Activated CD4-positive, alpha-beta T cell treated with anti-CD3 and anti-CD28 coated beads, Interleukin-2, amount 10 ng/mL, durations not matched to agents 24 days and 14 days (primary cell): ENCODE data around the gene WSB1. TPM values are rescaled to one million over a fixed set of nuclear protein-coding genes. Genes with fewer than 3 reads are reported as not detected.
"Not testable (repeated sequence)": the region's sequence is repeated elsewhere in the genome, so short reads cannot be mapped to it uniquely, and the experiment has no call there.

Source experiments
- DNase-seq: peaks from one replicate; pipeline ENCODE4 v3.0.0; 2022
- H3K27ac Mint-ChIP-seq: one replicate; pipeline ENCODE4 v1.8.0; 2022; ENCODE audit warnings: mild to moderate bottlenecking, mixed read lengths
- H3K27me3 Mint-ChIP-seq: one replicate; pipeline ENCODE4 v1.8.0; 2022; ENCODE audit warnings: mixed read lengths
- H3K36me3 Mint-ChIP-seq: one replicate; pipeline ENCODE4 v1.8.0; 2022; ENCODE audit warnings: low read depth, mild to moderate bottlenecking, mixed read lengths
- H3K4me1 Mint-ChIP-seq: one replicate; pipeline ENCODE4 v1.8.0; 2021; ENCODE audit warnings: mixed read lengths
- H3K4me3 Mint-ChIP-seq: one replicate; pipeline ENCODE4 v1.8.0; 2022; ENCODE audit warnings: mild to moderate bottlenecking, moderate library complexity, mixed read lengths
- H3K9me3 Mint-ChIP-seq: one replicate; pipeline ENCODE4 v1.8.0; 2021; ENCODE audit warnings: mixed read lengths
- intact Hi-C: fragments of 100-400 bp; cut with micrococcal nuclease; formaldehyde crosslinking; loops from one replicate; pipeline ENCODE4 v1.15.1; 2023
- total RNA-seq: library from RNA; stranded (reverse); gene quantifications from 2 replicates; pipeline ENCODE4 v1.2.3, GENCODE V29; 2022

WSB1 gene
- total RNA-seq, 1 donor from 2014 or later: 135 TPM

GRCh38 chr17:27264068-27264812, 29.7 kb upstream of the WSB1 start:
- DNase-seq: no peak
- no peak overlapping the region for H3K27ac Mint-ChIP-seq
- no peaks in the 10 kb centered on the region for H3K36me3 Mint-ChIP-seq
- no peak overlapping the region for H3K4me3 Mint-ChIP-seq
- H3K9me3 Mint-ChIP-seq: no peaks in the 10 kb centered on the region
- peaks cover 20% of the 10 kb centered on the region for H3K27me3 Mint-ChIP-seq
- intact Hi-C loops: no loop called here
- no peaks in the 10 kb centered on the region for H3K4me1 Mint-ChIP-seq

GRCh38 chr17:27265333-27265732, 28.6 kb upstream of the WSB1 start:
- no peak overlapping the region for H3K27ac Mint-ChIP-seq
- H3K9me3 Mint-ChIP-seq: no peaks in the 10 kb centered on the region
- intact Hi-C loops: no loop called here
- DNase-seq: no peak
- no peaks in the 10 kb centered on the region for H3K36me3 Mint-ChIP-seq
- no peak overlapping the region for H3K4me3 Mint-ChIP-seq
- peaks cover 24% of the 10 kb centered on the region for H3K27me3 Mint-ChIP-seq
- no peaks in the 10 kb centered on the region for H3K4me1 Mint-ChIP-seq

- H3K4me1 Mint-ChIP-seq: no peaks in the 10 kb centered on the region
- H3K27me3 Mint-ChIP-seq: peaks cover 25% of the 10 kb centered on the region
- no peaks in the 10 kb centered on the region for H3K9me3 Mint-ChIP-seq
- no peak for DNase-seq
- no peak overlapping the region for H3K4me3 Mint-ChIP-seq
- H3K36me3 Mint-ChIP-seq: no peaks in the 10 kb centered on the region
- no peak overlapping the region for H3K27ac Mint-ChIP-seq
- intact Hi-C loops: no loop called here
Observed at GRCh38 chr17:27266228-27266627, 27.7 kb upstream of the WSB1 start.

GRCh38 chr17:27268394-27269085, 25.4 kb upstream of the WSB1 start:
- Mint-ChIP-seq H3K4me3 (no peak overlapping the region), H3K36me3 (no peaks in the 10 kb centered on the region), H3K27ac (no peak overlapping the region), H3K27me3 (peaks cover 22% of the 10 kb centered on the region), H3K4me1 (no peaks in the 10 kb centered on the region), H3K9me3 (no peaks in the 10 kb centered on the region)
- no peak for DNase-seq
- intact Hi-C loops: no loop called here

GRCh38 chr17:27269201-27269600, 24.7 kb upstream of the WSB1 start:
- no peak overlapping the region for H3K27ac Mint-ChIP-seq
- intact Hi-C loops: no loop called here

GRCh38 chr17:27269974-27270373, 23.9 kb upstream of the WSB1 start:
- no peaks in the 10 kb centered on the region for H3K9me3 Mint-ChIP-seq
- H3K27ac Mint-ChIP-seq: no peak overlapping the region
- DNase-seq: no peak
- no peaks in the 10 kb centered on the region for H3K4me1 Mint-ChIP-seq
- peaks cover 25% of the 10 kb centered on the region for H3K27me3 Mint-ChIP-seq
- intact Hi-C loops: no loop called here
- no peaks in the 10 kb centered on the region for H3K36me3 Mint-ChIP-seq
- H3K4me3 Mint-ChIP-seq: no peak overlapping the region

More at GRCh38 chr17:27269201-27269600, 24.7 kb upstream of the WSB1 start:
- Mint-ChIP-seq H3K4me3 (no peak overlapping the region), H3K36me3 (no peaks in the 10 kb centered on the region), H3K4me1 (no peaks in the 10 kb centered on the region), H3K27me3 (peaks cover 22% of the 10 kb centered on the region), H3K9me3 (no peaks in the 10 kb centered on the region)
- no peak for DNase-seq

- DNase-seq: no peak
- Mint-ChIP-seq H3K4me1 (no peaks in the 10 kb centered on the region), H3K36me3 (no peaks in the 10 kb centered on the region), H3K9me3 (no peaks in the 10 kb centered on the region), H3K27ac (no peak overlapping the region), H3K27me3 (peaks cover 8% of the 10 kb centered on the region), H3K4me3 (no peak overlapping the region)
- intact Hi-C loops: no loop called here
Observed at GRCh38 chr17:27276653-27277156, 17.2 kb upstream of the WSB1 start.

GRCh38 chr17:27279132-27279531, 14.8 kb upstream of the WSB1 start:
- H3K9me3 Mint-ChIP-seq, H3K27ac Mint-ChIP-seq, H3K4me1 Mint-ChIP-seq, intact Hi-C loops, H3K4me3 Mint-ChIP-seq, DNase-seq, H3K36me3 Mint-ChIP-seq: not testable (repeated sequence)
- H3K27me3 Mint-ChIP-seq: peaks cover 10% of the 10 kb centered on the region

- no peaks in the 10 kb centered on the region for H3K36me3 Mint-ChIP-seq
- no peaks in the 10 kb centered on the region for H3K9me3 Mint-ChIP-seq
- H3K4me3 Mint-ChIP-seq: no peak overlapping the region
- no peak for DNase-seq
- intact Hi-C loops: no loop called here
- H3K4me1 Mint-ChIP-seq: peaks cover 4% of the 10 kb centered on the region
- peaks cover 11% of the 10 kb centered on the region for H3K27me3 Mint-ChIP-seq
- no peak overlapping the region for H3K27ac Mint-ChIP-seq
Observed at GRCh38 chr17:27280527-27280926, 13.4 kb upstream of the WSB1 start.

GRCh38 chr17:27281438-27281837, 12.5 kb upstream of the WSB1 start:
- no peaks in the 10 kb centered on the region for H3K9me3 Mint-ChIP-seq
- no peak overlapping the region for H3K4me3 Mint-ChIP-seq
- H3K4me1 Mint-ChIP-seq: peaks cover 4% of the 10 kb centered on the region
- no peaks in the 10 kb centered on the region for H3K36me3 Mint-ChIP-seq
- H3K27me3 Mint-ChIP-seq: peaks cover 12% of the 10 kb centered on the region
- DNase-seq: no peak
- no peak overlapping the region for H3K27ac Mint-ChIP-seq
- intact Hi-C loops: no loop called here

GRCh38 chr17:27282054-27282551, 11.8 kb upstream of the WSB1 start:
- H3K27ac Mint-ChIP-seq: no peak overlapping the region
- no peak overlapping the region for H3K4me3 Mint-ChIP-seq
- peaks cover 4% of the 10 kb centered on the region for H3K4me1 Mint-ChIP-seq
- no peaks in the 10 kb centered on the region for H3K36me3 Mint-ChIP-seq
- peaks cover 12% of the 10 kb centered on the region for H3K27me3 Mint-ChIP-seq
- intact Hi-C loops: no loop called here
- H3K9me3 Mint-ChIP-seq: no peaks in the 10 kb centered on the region
- no peak for DNase-seq

- no peak for DNase-seq
- H3K36me3 Mint-ChIP-seq: no peaks in the 10 kb centered on the region
- peaks cover 4% of the 10 kb centered on the region for H3K4me1 Mint-ChIP-seq
- H3K27ac Mint-ChIP-seq: no peak overlapping the region
- H3K4me3 Mint-ChIP-seq: no peak overlapping the region
- intact Hi-C loops: no loop called here
- no peaks in the 10 kb centered on the region for H3K9me3 Mint-ChIP-seq
- peaks cover 15% of the 10 kb centered on the region for H3K27me3 Mint-ChIP-seq
Observed at GRCh38 chr17:27283060-27283459, 10.9 kb upstream of the WSB1 start.

GRCh38 chr17:27283751-27284150, 10.2 kb upstream of the WSB1 start:
- H3K9me3 Mint-ChIP-seq: no peaks in the 10 kb centered on the region
- H3K4me1 Mint-ChIP-seq: peaks cover 4% of the 10 kb centered on the region
- H3K27me3 Mint-ChIP-seq: peaks cover 18% of the 10 kb centered on the region
- intact Hi-C loops: no loop called here
- DNase-seq: no peak
- H3K36me3 Mint-ChIP-seq: no peaks in the 10 kb centered on the region
- H3K27ac Mint-ChIP-seq: no peak overlapping the region
- no peak overlapping the region for H3K4me3 Mint-ChIP-seq

GRCh38 chr17:27284811-27285415, 9.0 kb upstream of the WSB1 start:
- no peak overlapping the region for H3K4me3 Mint-ChIP-seq
- H3K36me3 Mint-ChIP-seq: no peaks in the 10 kb centered on the region
- no peaks in the 10 kb centered on the region for H3K9me3 Mint-ChIP-seq
- H3K27ac Mint-ChIP-seq: no peak overlapping the region
- H3K4me1 Mint-ChIP-seq: peaks cover 4% of the 10 kb centered on the region
- DNase-seq: no peak
- intact Hi-C loops: no loop called here
- H3K27me3 Mint-ChIP-seq: peaks cover 19% of the 10 kb centered on the region
